OCI-LY3 (cell line): Measurements from ENCODE around the gene PTPRN2.

Experiments
- H2AFZ ChIP-seq: fragments of 200-600, 300-600 bp; shearing (Covaris generic); 2 replicates; pipeline ENCODE4 v1.6.0; 2014; ENCODE audit warnings: antibody characterized with exemption, low read depth, low read length
- H3K27ac ChIP-seq: fragments of 200-600, 300-600 bp; sonication (generic); 2 replicates; pipeline ENCODE4 v1.5.1; 2014; ENCODE audit warnings: mild to moderate bottlenecking, low read length, moderate library complexity, mixed read lengths
- H3K27me3 ChIP-seq: fragments of 200-600, 300-600 bp; sonication (generic); 2 replicates; pipeline ENCODE4 v1.6.1; 2014; ENCODE audit warnings: low read depth, low read length, mixed read lengths
- H3K36me3 ChIP-seq: fragments of 200-600, 300-600 bp; sonication (generic); replicated peaks from 2 replicates; pipeline ENCODE3; 2014; ENCODE audit warnings: low read depth, low read length, mixed read lengths
- H3K4me1 ChIP-seq: fragments of 300-600, 200-600 bp; sonication (generic); 2 replicates; pipeline ENCODE4 v1.6.1; 2014; ENCODE audit warnings: low read length, mixed read lengths
- H3K4me2 ChIP-seq: fragments of 200-600, 300-600 bp; sonication (generic); 2 replicates; pipeline ENCODE4 v1.6.1; 2014; ENCODE audit warnings: low read length, mixed read lengths
- H3K4me3 ChIP-seq: fragments of 300-600, 200-600 bp; sonication (generic); 2 replicates; pipeline ENCODE4 v1.5.1; 2014; ENCODE audit warnings: antibody characterized with exemption, mild to moderate bottlenecking, low read length, moderate library complexity
- H3K79me2 ChIP-seq: fragments of 300-600, 200-600 bp; shearing (Covaris generic); 2 replicates; pipeline ENCODE4 v1.6.1; 2014; ENCODE audit warnings: mild to moderate bottlenecking, low read length, mixed read lengths
- H3K9ac ChIP-seq: fragments of 300-600, 200-600 bp; shearing (Covaris generic); 2 replicates; pipeline ENCODE4 v1.6.0; 2014; ENCODE audit warnings: mild to moderate bottlenecking, low read length, moderate library complexity
- H3K9me3 ChIP-seq: fragments of 200-600, 300-600 bp; shearing (Covaris generic); 2 replicates; pipeline ENCODE4 v1.6.1; 2014; ENCODE audit warnings: low read length, mixed read lengths; ENCODE audit not compliant: insufficient read depth
- H4K20me1 ChIP-seq: fragments of 200-600, 300-600 bp; sonication (generic); 2 replicates; pipeline ENCODE4 v1.6.1; 2016; ENCODE audit warnings: low read length, mixed read lengths; ENCODE audit not compliant: insufficient read depth
- CTCF ChIP-seq: fragments of 200-600, 300-600 bp; sonication (generic); IDR thresholded peaks from 2 replicates; pipeline ENCODE4 v1.5.1; 2014; ENCODE audit warnings: antibody characterized with exemption, low read length, low read depth
- EZH2phosphoT487 ChIP-seq: fragments of 200-600 bp; shearing (Covaris generic); IDR thresholded peaks from 2 replicates; pipeline ENCODE4 v1.6.1; 2018; ENCODE audit warnings: antibody characterized with exemption, mixed run types, low read depth

PTPRN2 gene

DNA sequence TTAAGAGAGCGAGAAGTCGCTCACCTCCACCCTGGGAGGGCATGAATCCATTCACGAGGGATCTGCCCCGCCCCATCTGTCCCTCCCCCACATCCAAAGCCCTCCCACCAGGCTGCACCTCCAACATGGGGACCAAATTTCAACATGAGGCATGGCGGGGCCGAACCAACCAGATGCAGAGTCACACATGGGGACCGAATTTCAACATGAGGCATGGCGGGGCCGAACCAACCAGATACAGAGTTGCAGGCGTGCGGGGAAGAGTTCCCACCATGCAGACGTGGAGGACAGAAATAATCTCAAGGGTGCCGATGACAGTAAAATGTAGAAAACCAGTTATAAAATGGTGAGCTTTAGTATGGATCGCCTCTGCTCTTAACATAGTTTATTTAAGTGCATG lies 686.5 kb downstream of the PTPRN2 start:
- H3K4me3 ChIP-seq = no peak overlapping the region
- H3K4me2 ChIP-seq = no peak overlapping the region
- peaks cover 4% of the 10 kb centered on the region for H3K9me3 ChIP-seq
- H4K20me1 ChIP-seq = no peaks in the 10 kb centered on the region
- TF ChIP-seq CTCF (no peak), EZH2phosphoT487 (no peak)
- no peak overlapping the region for H3K27ac ChIP-seq
- no peaks in the 10 kb centered on the region for H3K79me2 ChIP-seq
- no peaks in the 10 kb centered on the region for H3K4me1 ChIP-seq
- H3K27me3 ChIP-seq = no peaks in the 10 kb centered on the region
- H3K36me3 ChIP-seq = no peaks in the 10 kb centered on the region
- H3K9ac ChIP-seq = no peak overlapping the region
- no peak overlapping the region for H2AFZ ChIP-seq

DNA sequence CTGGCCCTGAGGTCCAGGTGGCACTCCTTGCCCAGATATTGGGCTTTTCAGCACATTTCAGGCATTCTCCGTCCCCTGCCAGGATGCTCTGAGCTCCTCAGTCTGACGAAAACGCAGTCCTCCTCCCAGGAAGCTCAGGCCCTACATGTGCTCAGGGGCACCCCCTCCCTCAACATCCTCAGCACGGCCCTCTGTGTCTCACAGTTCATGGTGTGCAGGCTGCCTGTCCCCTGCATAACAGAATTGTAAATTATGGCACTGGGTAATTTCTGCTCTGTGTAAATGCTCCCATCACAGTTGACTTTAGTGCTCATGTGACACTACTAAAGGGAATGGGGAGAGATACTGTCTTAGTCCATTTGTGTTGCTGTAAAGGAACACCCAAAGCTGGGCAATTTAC lies 687.1 kb downstream of the PTPRN2 start:
- H3K27ac ChIP-seq = no peak overlapping the region
- H3K27me3 ChIP-seq = no peaks in the 10 kb centered on the region
- H3K9me3 ChIP-seq = peaks cover 4% of the 10 kb centered on the region

GRCh38 chr7:157900011-157900410 lies 687.6 kb downstream of the PTPRN2 start:
- TF ChIP-seq EZH2phosphoT487 = no peak
- TF ChIP-seq CTCF = no peak
- H3K4me2 ChIP-seq = no peak overlapping the region
- H3K27ac ChIP-seq = no peak overlapping the region
- H3K27me3 ChIP-seq = no peaks in the 10 kb centered on the region
- no peaks in the 10 kb centered on the region for H3K79me2 ChIP-seq
- no peak overlapping the region for H3K4me3 ChIP-seq
- no peaks in the 10 kb centered on the region for H3K36me3 ChIP-seq
- no peaks in the 10 kb centered on the region for H4K20me1 ChIP-seq
- no peaks in the 10 kb centered on the region for H3K4me1 ChIP-seq
- H3K9me3 ChIP-seq = peaks cover 1% of the 10 kb centered on the region; the same call in 1 of the 2 replicates
- no peak overlapping the region for H3K9ac ChIP-seq
- H2AFZ ChIP-seq = no peak overlapping the region

More for the DNA sequence above, 687.1 kb downstream of the PTPRN2 start:
- H3K4me3 ChIP-seq = no peak overlapping the region
- H3K4me2 ChIP-seq = no peak overlapping the region
- no peak overlapping the region for H2AFZ ChIP-seq
- no peaks in the 10 kb centered on the region for H3K36me3 ChIP-seq
- TF ChIP-seq CTCF (no peak), EZH2phosphoT487 (no peak)
- no peak overlapping the region for H3K9ac ChIP-seq
- no peaks in the 10 kb centered on the region for H3K79me2 ChIP-seq
- no peaks in the 10 kb centered on the region for H3K4me1 ChIP-seq
- no peaks in the 10 kb centered on the region for H4K20me1 ChIP-seq

DNA sequence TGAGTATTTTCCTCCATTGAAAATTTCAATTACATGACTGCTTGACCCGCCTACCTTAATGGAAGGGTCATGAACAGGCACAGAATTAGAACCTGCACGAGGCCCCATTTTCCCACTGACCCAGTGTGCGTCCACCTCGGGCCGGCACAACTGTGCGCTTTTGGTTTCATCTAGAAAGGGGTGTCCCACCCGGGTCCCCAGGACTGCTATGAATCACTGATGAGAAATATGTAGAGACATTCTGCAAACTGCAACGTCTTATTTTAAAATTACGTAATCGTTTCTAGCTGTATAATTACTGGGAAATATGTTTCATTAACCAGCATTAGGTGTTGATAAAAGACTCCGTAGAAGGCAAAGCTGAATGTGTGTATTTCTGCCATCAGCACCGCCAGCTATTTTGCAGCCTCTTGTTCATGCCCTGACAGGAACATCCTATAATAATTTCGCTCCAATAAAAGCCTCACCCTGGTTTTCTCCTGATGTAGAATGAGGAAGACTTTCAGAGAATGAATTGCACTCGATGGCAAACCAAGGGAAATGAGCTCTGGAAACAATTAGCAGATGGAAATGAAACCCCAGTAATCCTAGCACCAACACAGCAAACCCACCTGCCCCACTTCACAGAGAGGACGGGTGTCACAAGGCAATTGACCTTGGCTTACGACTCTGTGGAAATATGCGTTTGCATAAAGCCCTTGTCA lies 688.7 kb downstream of the PTPRN2 start:
- Histone ChIP-seq H3K9ac (no peak overlapping the region), H3K36me3 (no peaks in the 10 kb centered on the region), H2AFZ (no peak overlapping the region), H3K4me3 (no peak overlapping the region), H3K4me1 (no peaks in the 10 kb centered on the region), H3K4me2 (no peak overlapping the region), H3K79me2 (no peaks in the 10 kb centered on the region), H3K27ac (no peak overlapping the region), H3K27me3 (no peaks in the 10 kb centered on the region), H3K9me3 (no peaks in the 10 kb centered on the region; the same call in 1 of the 2 replicates), H4K20me1 (no peaks in the 10 kb centered on the region)
- TF ChIP-seq EZH2phosphoT487 (no peak), CTCF (no peak)
